NOMO-1 treated with DMSO at 0.1 percent for 48 hours (cell line): ENCODE data around the gene TBX4.
A peak's percentile ranks its signal among the peaks of the same experiment; 100 is the strongest.

Source experiments
- DNase-seq: peaks from one replicate; lab custom pipeline; 2025; ENCODE audit not compliant: unreplicated experiment; lab: John Stamatoyannopoulos, UW

TBX4 gene

GRCh38 chr17:61464130-61464842 is 12.1 kb downstream of the TBX4 start:
- DNase-seq: no peak

GRCh38 chr17:61464843-61465180 is 12.6 kb downstream of the TBX4 start:
- no peak for DNase-seq

- DNase-seq: no peak
Observed at GRCh38 chr17:61465550-61466237, 13.5 kb downstream of the TBX4 start.

GRCh38 chr17:61466246-61466645 is 14.0 kb downstream of the TBX4 start:
- no peak for DNase-seq

GRCh38 chr17:61467416-61468262 is 15.4 kb downstream of the TBX4 start:
- DNase-seq: peak; percentile 62

GRCh38 chr17:61468263-61468907 is 16.2 kb downstream of the TBX4 start:
- no peak for DNase-seq

- no peak for DNase-seq
Observed at GRCh38 chr17:61469474-61469873, 17.3 kb downstream of the TBX4 start.

GRCh38 chr17:61469949-61470348 is 17.7 kb downstream of the TBX4 start:
- no peak for DNase-seq

- no peak for DNase-seq
Observed at GRCh38 chr17:61470530-61471136, 18.4 kb downstream of the TBX4 start.

GRCh38 chr17:61474235-61474927 is 22.2 kb downstream of the TBX4 start:
- no peak for DNase-seq

GRCh38 chr17:61474934-61475333 is 22.7 kb downstream of the TBX4 start:
- no peak for DNase-seq

GRCh38 chr17:61475726-61476125 is 23.5 kb downstream of the TBX4 start:
- DNase-seq: no peak

- DNase-seq: no peak
Observed at GRCh38 chr17:61476476-61477203, 24.4 kb downstream of the TBX4 start.

GRCh38 chr17:61477204-61477834 is 25.1 kb downstream of the TBX4 start:
- DNase-seq: no peak

- DNase-seq: no peak
Observed at GRCh38 chr17:61478026-61478789, 26.0 kb downstream of the TBX4 start.

- no peak for DNase-seq
Observed at GRCh38 chr17:61478790-61479492, 26.7 kb downstream of the TBX4 start.

GRCh38 chr17:61479493-61480413 is 27.5 kb downstream of the TBX4 start:
- DNase-seq: no peak
